CD8-positive, alpha-beta memory T cell (primary cell): ENCODE data around the gene HUNK. TPM values are rescaled to one million over a fixed set of nuclear protein-coding genes. Genes with fewer than 3 reads are reported as not detected.
"Not testable (repeated sequence)": the region's sequence is repeated elsewhere in the genome, so short reads cannot be mapped to it uniquely, and the experiment has no call there.

Source experiments
- CTCF ChIA-PET: fragments of 350-600 bp; sonication (Branson Sonifier 250); formaldehyde crosslinking; loops from one replicate; lab custom pipeline; 2021; ENCODE audit warnings: antibody characterized with exemption; lab: Charles Lee
- POLR2A ChIA-PET: fragments of 350-600 bp; sonication (Branson Sonifier 250); formaldehyde crosslinking; loops from one replicate; lab custom pipeline; 2021; ENCODE audit warnings: antibody characterized with exemption; lab: Charles Lee
- DNase-seq, 5 donors: peaks; one replicate each; pipeline versions ENCODE4 v3.0.0 to v3.0.0-alpha.2; 2020 to 2022; ENCODE audit warnings: mixed read lengths in 1 of 5
- H3K27ac ChIP-seq: one replicate; pipeline ENCODE4 v1.7.0; 2013; ENCODE audit warnings: low read depth, mild to moderate bottlenecking, low read length, moderate library complexity
- H3K27me3 ChIP-seq: 2 replicates; pipeline ENCODE4 v1.7.0; 2013; ENCODE audit warnings: low read length, mild to moderate bottlenecking; ENCODE audit not compliant: insufficient read depth, poor library complexity, severe bottlenecking
- H3K36me3 ChIP-seq: 2 replicates; pipeline ENCODE4 v1.7.0; 2013; ENCODE audit warnings: mild to moderate bottlenecking, low read length, moderate library complexity; ENCODE audit not compliant: insufficient read depth
- H3K4me1 ChIP-seq: 2 replicates; pipeline ENCODE4 v1.7.0; 2013; ENCODE audit warnings: mild to moderate bottlenecking, low read length, moderate library complexity; ENCODE audit not compliant: insufficient read depth
- H3K4me3 ChIP-seq: 2 replicates; pipeline ENCODE4 v1.7.0; 2013; ENCODE audit warnings: mild to moderate bottlenecking, low read length
- H3K9me3 ChIP-seq: 2 replicates; pipeline ENCODE4 v1.7.0; 2013; ENCODE audit warnings: mild to moderate bottlenecking, low read length
- H3K27ac Mint-ChIP-seq, 8 donors: one replicate each; pipeline ENCODE4 v1.8.0; 2020 to 2021; ENCODE audit warnings: mixed read lengths in 8 of 8, mild to moderate bottlenecking in 6 of 8, inconsistent platforms in 3 of 8, moderate library complexity in 3 of 8
- H3K27me3 Mint-ChIP-seq, 2 donors: one replicate each; pipeline ENCODE4 v1.8.0; 2020 to 2021; ENCODE audit warnings: mixed read lengths in 2 of 2, mild to moderate bottlenecking in 1 of 2, moderate library complexity in 1 of 2
- H3K36me3 Mint-ChIP-seq, 3 donors: one replicate each; pipeline ENCODE4 v1.8.0; 2020 to 2021; ENCODE audit warnings: mixed read lengths in 3 of 3, inconsistent platforms in 1 of 3, mild to moderate bottlenecking in 1 of 3
- H3K4me1 Mint-ChIP-seq, 3 donors: one replicate each; pipeline ENCODE4 v1.8.0; 2020 to 2021; ENCODE audit warnings: mixed read lengths in 3 of 3, inconsistent platforms in 1 of 3, mild to moderate bottlenecking in 1 of 3
- H3K4me3 Mint-ChIP-seq, 7 donors: one replicate each; pipeline ENCODE4 v1.8.0; 2020 to 2021; ENCODE audit warnings: mixed read lengths in 7 of 7, mild to moderate bottlenecking in 6 of 7, moderate library complexity in 4 of 7, inconsistent platforms in 2 of 7
- H3K9me3 Mint-ChIP-seq, 5 donors: one replicate each; pipeline ENCODE4 v1.8.0; 2020 to 2022; ENCODE audit warnings: mixed read lengths in 5 of 5, mild to moderate bottlenecking in 3 of 5, moderate library complexity in 2 of 5, inconsistent platforms in 1 of 5
- polyA plus RNA-seq: library from polyadenylated mRNA; unstranded; fragments of 300-500 nt; fragmentation: Illumina TruSeq; gene quantifications from one replicate; pipeline ENCODE4 v1.2.3, GENCODE V29; 2021
- total RNA-seq, 2 experiments: library from RNA; stranded (reverse); gene quantifications; one replicate each; pipeline ENCODE4 v1.2.3, GENCODE V29; 2021

The HUNK gene
- total and polyA plus RNA-seq, 3 experiments from 2014 or later = 0.02 to 0.20 (median 0.06) TPM

GRCh38 chr21:31860851-31861250 lies 12.0 kb upstream of the HUNK start:
- H3K27ac Mint-ChIP-seq = peak overlapping the region in 1 of 8 donors; percentile 2
- H3K4me3 ChIP-seq = no peak overlapping the region
- H3K9me3 ChIP-seq = no peaks in the 10 kb centered on the region
- H3K27ac ChIP-seq = no peak overlapping the region
- H3K36me3 Mint-ChIP-seq = no peaks in the 10 kb centered on the region
- no peaks in the 10 kb centered on the region for H3K4me1 ChIP-seq
- H3K4me1 Mint-ChIP-seq = no peaks in the 10 kb centered on the region
- H3K9me3 Mint-ChIP-seq = peaks cover 0 to 2% (median 0%) of the 10 kb centered on the region in 5 donors
- ChIA-PET CTCF (no interaction called here), POLR2A (no interaction called here)
- peaks cover 4 to 20% of the 10 kb centered on the region in 2 donors for H3K27me3 Mint-ChIP-seq
- no peaks in the 10 kb centered on the region for H3K27me3 ChIP-seq
- no peaks in the 10 kb centered on the region for H3K36me3 ChIP-seq
- no peak for DNase-seq
- no peak overlapping the region for H3K4me3 Mint-ChIP-seq

DNA sequence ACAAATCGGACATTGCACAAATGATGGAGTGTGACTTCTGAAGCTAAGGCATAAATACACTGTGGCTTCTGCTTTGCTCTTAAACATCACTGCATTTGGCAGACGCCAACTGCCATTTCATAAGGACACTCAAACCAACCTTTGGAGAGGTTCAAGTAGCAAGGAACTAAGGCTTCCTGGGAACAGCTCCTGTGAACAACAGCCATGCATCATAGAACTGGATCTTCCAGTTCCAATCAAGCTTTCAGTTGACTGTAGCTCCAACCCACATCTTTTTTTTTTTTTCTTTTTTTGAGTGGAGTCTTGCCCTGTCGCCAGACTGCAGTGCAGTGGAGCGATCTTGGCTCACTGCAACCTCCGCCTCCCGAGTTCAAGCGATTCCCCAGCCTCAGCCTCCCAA lies 10.7 kb upstream of the HUNK start:
- Histone ChIP-seq H3K27me3 (no peaks in the 10 kb centered on the region), H3K4me1 (no peaks in the 10 kb centered on the region), H3K36me3 (no peaks in the 10 kb centered on the region), H3K27ac (no peak overlapping the region), H3K4me3 (no peak overlapping the region), H3K9me3 (no peaks in the 10 kb centered on the region)
- ChIA-PET POLR2A (no interaction called here), CTCF (no interaction called here)
- Mint-ChIP-seq H3K27me3 (peaks cover 4 to 20% of the 10 kb centered on the region in 2 donors), H3K36me3 (no peaks in the 10 kb centered on the region), H3K27ac (no peak overlapping the region), H3K9me3 (peaks cover 0 to 2% (median 0%) of the 10 kb centered on the region in 5 donors), H3K4me3 (no peak overlapping the region), H3K4me1 (no peaks in the 10 kb centered on the region)
- no peak for DNase-seq

DNA sequence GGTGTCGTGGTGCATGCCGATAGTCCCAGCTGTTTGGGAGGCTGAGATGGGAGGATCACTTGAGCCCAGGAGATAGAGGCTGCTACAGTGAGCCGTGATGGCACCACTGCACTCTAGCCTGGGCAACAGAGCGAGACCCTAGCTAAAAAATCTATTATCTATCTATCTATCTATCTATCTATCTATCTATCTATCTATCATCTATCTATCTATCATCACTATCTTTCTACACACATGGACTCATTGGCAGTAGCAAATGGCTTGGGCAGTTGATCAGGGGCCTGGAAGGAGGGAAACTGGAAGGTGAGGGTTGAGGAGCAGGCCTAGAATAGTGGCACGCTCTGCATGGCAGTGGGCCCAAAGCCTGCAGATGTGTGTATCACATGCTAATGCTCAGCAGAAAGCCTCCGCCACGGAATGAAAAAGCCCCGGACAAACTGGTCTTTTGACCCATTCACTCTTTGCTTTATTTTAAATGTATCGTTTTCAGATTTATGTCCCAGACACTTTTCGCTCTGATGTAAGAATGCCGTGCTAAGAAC lies 7.3 kb upstream of the HUNK start:
- H3K27me3 ChIP-seq = no peaks in the 10 kb centered on the region

GRCh38 chr21:31866077-31866511 lies 6.7 kb upstream of the HUNK start:
- Histone ChIP-seq H3K4me3 (no peak overlapping the region), H3K27ac (no peak overlapping the region), H3K36me3 (no peaks in the 10 kb centered on the region), H3K27me3 (no peaks in the 10 kb centered on the region), H3K9me3 (no peaks in the 10 kb centered on the region), H3K4me1 (no peaks in the 10 kb centered on the region)
- H3K4me3 Mint-ChIP-seq = no peak overlapping the region
- no peaks in the 10 kb centered on the region for H3K4me1 Mint-ChIP-seq
- no peaks in the 10 kb centered on the region for H3K9me3 Mint-ChIP-seq
- CTCF ChIA-PET = interaction anchor here (1.6 kb wide), 1 partner anchor 392 kb away, joined by 4 read pairs; no protein-coding TSS in a partner anchor
- no peaks in the 10 kb centered on the region for H3K36me3 Mint-ChIP-seq
- POLR2A ChIA-PET = no interaction called here
- H3K27me3 Mint-ChIP-seq = peaks cover 8 to 27% of the 10 kb centered on the region in 2 donors
- peak in 4 of 5 donors; percentile 23 to 62 (median 54) for DNase-seq
- H3K27ac Mint-ChIP-seq = no peak overlapping the region

More for the DNA sequence above, 7.3 kb upstream of the HUNK start:
- H3K4me3 Mint-ChIP-seq = no peak overlapping the region
- no peak overlapping the region for H3K4me3 ChIP-seq
- no peaks in the 10 kb centered on the region for H3K4me1 ChIP-seq
- ChIA-PET CTCF (interaction anchor here (1.6 kb wide), 1 partner anchor 393 kb away, joined by 4 read pairs; no protein-coding TSS in a partner anchor), POLR2A (no interaction called here)
- DNase-seq = no peak
- peaks cover 0 to 2% (median 0%) of the 10 kb centered on the region in 5 donors for H3K9me3 Mint-ChIP-seq
- H3K4me1 Mint-ChIP-seq = no peaks in the 10 kb centered on the region
- no peaks in the 10 kb centered on the region for H3K36me3 Mint-ChIP-seq
- H3K36me3 ChIP-seq = no peaks in the 10 kb centered on the region
- H3K9me3 ChIP-seq = no peaks in the 10 kb centered on the region
- peaks cover 9 to 28% of the 10 kb centered on the region in 2 donors for H3K27me3 Mint-ChIP-seq
- no peak overlapping the region for H3K27ac Mint-ChIP-seq
- no peak overlapping the region for H3K27ac ChIP-seq

DNA sequence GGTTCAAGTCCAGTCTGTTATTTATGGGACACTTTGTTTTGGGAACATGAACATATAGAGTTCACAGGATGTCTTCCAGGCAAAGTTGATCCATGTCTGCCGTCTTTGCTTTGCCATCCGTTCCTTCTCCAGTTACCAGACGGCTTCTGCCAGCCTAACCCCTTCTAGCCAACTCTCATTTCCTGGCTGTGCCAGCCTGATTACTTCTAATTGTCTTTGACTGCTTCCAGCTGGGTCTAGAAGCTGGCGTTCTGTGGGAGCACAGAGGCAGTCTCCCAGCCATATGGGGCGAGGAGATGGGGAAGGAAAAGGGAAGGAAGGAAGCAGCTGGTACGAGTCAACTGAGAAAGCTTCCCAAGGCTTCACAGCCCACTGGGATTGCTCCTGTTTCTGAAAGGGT lies 3.1 kb upstream of the HUNK start:
- no peaks in the 10 kb centered on the region for H3K4me1 ChIP-seq
- no peak for DNase-seq
- Mint-ChIP-seq H3K4me1 (peaks cover 9 to 14% (median 11%) of the 10 kb centered on the region in 3 donors), H3K9me3 (no peaks in the 10 kb centered on the region), H3K4me3 (no peak overlapping the region), H3K36me3 (peaks cover 0 to 2% (median 0%) of the 10 kb centered on the region in 3 donors), H3K27ac (no peak overlapping the region), H3K27me3 (peaks cover 21 to 33% of the 10 kb centered on the region in 2 donors)
- H3K27me3 ChIP-seq = peaks cover 6% of the 10 kb centered on the region
- no peaks in the 10 kb centered on the region for H3K36me3 ChIP-seq
- CTCF ChIA-PET = no interaction called here
- no peaks in the 10 kb centered on the region for H3K9me3 ChIP-seq
- no peak overlapping the region for H3K4me3 ChIP-seq
- no peak overlapping the region for H3K27ac ChIP-seq
- POLR2A ChIA-PET = no interaction called here

GRCh38 chr21:31870472-31871193 lies 2.2 kb upstream of the HUNK start:
- Histone ChIP-seq H3K9me3 (no peaks in the 10 kb centered on the region), H3K27ac (no peak overlapping the region), H3K4me1 (no peaks in the 10 kb centered on the region), H3K27me3 (peaks cover 6% of the 10 kb centered on the region), H3K36me3 (no peaks in the 10 kb centered on the region), H3K4me3 (no peak overlapping the region)
- no peak for DNase-seq
- ChIA-PET CTCF (no interaction called here), POLR2A (no interaction called here)
- Mint-ChIP-seq H3K36me3 (peaks cover 0 to 2% (median 0%) of the 10 kb centered on the region in 3 donors), H3K9me3 (no peaks in the 10 kb centered on the region), H3K4me1 (peaks cover 10 to 14% (median 11%) of the 10 kb centered on the region in 3 donors), H3K4me3 (no peak overlapping the region), H3K27me3 (peaks cover 26 to 40% of the 10 kb centered on the region in 2 donors), H3K27ac (peak overlapping the region in 1 of 8 donors; percentile 1)

GRCh38 chr21:31871371-31871770 lies 1.4 kb upstream of the HUNK start:
- peaks cover 27 to 47% of the 10 kb centered on the region in 2 donors for H3K27me3 Mint-ChIP-seq
- H3K27ac ChIP-seq, H3K27ac Mint-ChIP-seq, H3K4me1 ChIP-seq, H3K4me3 ChIP-seq, DNase-seq, H3K9me3 ChIP-seq, H3K27me3 ChIP-seq, POLR2A ChIA-PET, H3K9me3 Mint-ChIP-seq, H3K36me3 ChIP-seq, H3K36me3 Mint-ChIP-seq: not testable (repeated sequence)
- peak overlapping the region in 3 of 7 donors; percentile 3 to 34 (median 7) for H3K4me3 Mint-ChIP-seq
- CTCF ChIA-PET = interaction anchor here (1.2 kb wide), 1 partner anchor 387 kb away, joined by 3 read pairs; no protein-coding TSS in a partner anchor
- H3K4me1 Mint-ChIP-seq = peaks cover 10 to 14% (median 11%) of the 10 kb centered on the region in 3 donors

DNA sequence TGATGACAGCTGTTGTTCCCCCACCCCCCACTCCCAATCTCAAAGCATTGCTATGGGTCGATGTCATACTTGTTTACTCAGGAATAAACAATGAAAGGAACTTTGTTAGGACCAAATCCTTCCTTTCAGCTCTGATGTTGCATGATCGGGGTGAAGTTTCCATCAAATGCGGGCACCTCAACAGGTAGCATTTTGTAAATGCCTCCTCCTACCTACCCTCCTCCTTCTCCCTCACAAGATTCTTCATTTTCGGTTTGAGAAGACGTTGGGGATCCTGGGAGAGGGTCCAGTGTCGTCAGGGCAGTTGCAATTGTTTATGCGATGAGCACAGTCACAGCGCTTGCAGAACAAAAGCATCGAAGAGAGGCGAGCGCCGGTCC lies 758 bp upstream of the HUNK start:
- H3K4me3 ChIP-seq = no peak overlapping the region
- Mint-ChIP-seq H3K27me3 (peaks cover 27 to 50% of the 10 kb centered on the region in 2 donors), H3K9me3 (peaks cover 0 to 3% (median 0%) of the 10 kb centered on the region in 5 donors), H3K4me3 (peak overlapping the region; percentile 27 to 82 (median 70)), H3K36me3 (peaks cover 0 to 2% (median 0%) of the 10 kb centered on the region in 3 donors), H3K27ac (peak overlapping the region in 1 of 8 donors; percentile 19), H3K4me1 (peaks cover 10 to 14% (median 11%) of the 10 kb centered on the region in 3 donors)
- H3K27ac ChIP-seq = no peak overlapping the region
- no peaks in the 10 kb centered on the region for H3K36me3 ChIP-seq
- peaks cover 10% of the 10 kb centered on the region for H3K27me3 ChIP-seq
- DNase-seq = no peak
- no peaks in the 10 kb centered on the region for H3K9me3 ChIP-seq
- POLR2A ChIA-PET = no interaction called here
- CTCF ChIA-PET = interaction anchor here (1.2 kb wide), 1 partner anchor 386 kb away, joined by 3 read pairs; no protein-coding TSS in a partner anchor
- H3K4me1 ChIP-seq = no peaks in the 10 kb centered on the region
